ENCODE measurements around the gene RAC3. TPM values are rescaled to one million over a fixed set of nuclear protein-coding genes. Genes with fewer than 3 reads are reported as not detected.

The RAC3 gene
- total and polyA plus RNA-seq, 9 of the 15 experiments (the other 6 are each of a cell fraction or from before 2014, with no cell fraction given) = 0.23 to 292 (median 118) TPM

GRCh38 chr17:82022981-82023446, 8.5 kb upstream of the RAC3 start, which contains the start of gene LRRC45 (continued):
- TF ChIP-seq NRF1 (conservative IDR thresholded peaks at IDR 0.05 in 1 of 2, IDR thresholded peaks at IDR 0.05 in 1 of 2) (peak; percentile 91 to 92), TRIM25 (IDR thresholded peaks at IDR 0.05; ENCODE audit: borderline replicate concordance) (no peak), IRF2 (CRISPR knock-in tag; IDR thresholded peaks at IDR 0.05) (no peak), PCBP1 (IDR thresholded peaks at IDR 0.05; ENCODE audit: low read depth, low read length, poor library complexity, severe bottlenecking) (peak; percentile 20), ZNF655 (CRISPR knock-in tag; IDR thresholded peaks at IDR 0.05) (no peak), CREB1 (IDR thresholded peaks at IDR 0.05) (no peak), CREB1 (CRISPR knock-in tag; IDR thresholded peaks at IDR 0.05) (peak; percentile 49; the same call in 1 of the 2 replicates), SNIP1 (IDR thresholded peaks at IDR 0.05; ENCODE audit: low read depth) (no peak), MITF (IDR thresholded peaks at IDR 0.05) (no peak), CXXC5 (CRISPR knock-in tag; IDR thresholded peaks at IDR 0.05) (peak; percentile 68; the same call in 1 of the 2 replicates), CREB3 (tag; conservative IDR thresholded peaks at IDR 0.05; ENCODE audit: low read depth) (no peak), FOXK2 (conservative IDR thresholded peaks at IDR 0.05 in 1 of 2, IDR thresholded peaks at IDR 0.05 in 1 of 2; ENCODE audit: low read depth in 2 of 2) (no peak), RAD51 (IDR thresholded peaks at IDR 0.05; ENCODE audit: borderline replicate concordance, low read depth) (no peak), FOXA3 (CRISPR knock-in tag; conservative IDR thresholded peaks at IDR 0.05 in 1 of 2, IDR thresholded peaks at IDR 0.05 in 1 of 2) (no peak)
- TF ChIP-seq, protein P1, sequence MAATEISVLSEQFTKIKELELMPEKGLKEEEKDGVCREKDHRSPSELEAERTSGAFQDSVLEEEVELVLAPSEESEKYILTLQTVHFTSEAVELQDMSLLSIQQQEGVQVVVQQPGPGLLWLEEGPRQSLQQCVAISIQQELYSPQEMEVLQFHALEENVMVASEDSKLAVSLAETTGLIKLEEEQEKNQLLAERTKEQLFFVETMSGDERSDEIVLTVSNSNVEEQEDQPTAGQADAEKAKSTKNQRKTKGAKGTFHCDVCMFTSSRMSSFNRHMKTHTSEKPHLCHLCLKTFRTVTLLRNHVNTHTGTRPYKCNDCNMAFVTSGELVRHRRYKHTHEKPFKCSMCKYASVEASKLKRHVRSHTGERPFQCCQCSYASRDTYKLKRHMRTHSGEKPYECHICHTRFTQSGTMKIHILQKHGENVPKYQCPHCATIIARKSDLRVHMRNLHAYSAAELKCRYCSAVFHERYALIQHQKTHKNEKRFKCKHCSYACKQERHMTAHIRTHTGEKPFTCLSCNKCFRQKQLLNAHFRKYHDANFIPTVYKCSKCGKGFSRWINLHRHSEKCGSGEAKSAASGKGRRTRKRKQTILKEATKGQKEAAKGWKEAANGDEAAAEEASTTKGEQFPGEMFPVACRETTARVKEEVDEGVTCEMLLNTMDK (IDR thresholded peaks at IDR 0.05; ENCODE audit: borderline replicate concordance, insufficient read depth, low read depth, low read length, poor library complexity, severe bottlenecking) = no peak
- TF ChIP-seq, protein P2, sequence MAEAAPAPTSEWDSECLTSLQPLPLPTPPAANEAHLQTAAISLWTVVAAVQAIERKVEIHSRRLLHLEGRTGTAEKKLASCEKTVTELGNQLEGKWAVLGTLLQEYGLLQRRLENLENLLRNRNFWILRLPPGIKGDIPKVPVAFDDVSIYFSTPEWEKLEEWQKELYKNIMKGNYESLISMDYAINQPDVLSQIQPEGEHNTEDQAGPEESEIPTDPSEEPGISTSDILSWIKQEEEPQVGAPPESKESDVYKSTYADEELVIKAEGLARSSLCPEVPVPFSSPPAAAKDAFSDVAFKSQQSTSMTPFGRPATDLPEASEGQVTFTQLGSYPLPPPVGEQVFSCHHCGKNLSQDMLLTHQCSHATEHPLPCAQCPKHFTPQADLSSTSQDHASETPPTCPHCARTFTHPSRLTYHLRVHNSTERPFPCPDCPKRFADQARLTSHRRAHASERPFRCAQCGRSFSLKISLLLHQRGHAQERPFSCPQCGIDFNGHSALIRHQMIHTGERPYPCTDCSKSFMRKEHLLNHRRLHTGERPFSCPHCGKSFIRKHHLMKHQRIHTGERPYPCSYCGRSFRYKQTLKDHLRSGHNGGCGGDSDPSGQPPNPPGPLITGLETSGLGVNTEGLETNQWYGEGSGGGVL (CRISPR knock-in tag; IDR thresholded peaks at IDR 0.05) = no peak

All from K562 (cell line).